Daoy (cell line): ENCODE measurements around the gene VKORC1. TPM values are rescaled to one million over a fixed set of nuclear protein-coding genes. Genes with fewer than 3 reads are reported as not detected.

ENCODE experiments used
- DNase-seq: peaks from one replicate; pipeline ENCODE4 v3.0.0-alpha.2; 2015; ENCODE audit warnings: low read depth
- total RNA-seq: library from RNA; depleted of rRNA; stranded (reverse); fragments of >200 nt; shearing (Covaris generic); gene quantifications from 2 replicates; pipeline ENCODE4 v1.2.3, GENCODE V29; 2014

The VKORC1 gene
- total RNA-seq, 1 experiment from 2014 or later = 58.1 TPM

DNA sequence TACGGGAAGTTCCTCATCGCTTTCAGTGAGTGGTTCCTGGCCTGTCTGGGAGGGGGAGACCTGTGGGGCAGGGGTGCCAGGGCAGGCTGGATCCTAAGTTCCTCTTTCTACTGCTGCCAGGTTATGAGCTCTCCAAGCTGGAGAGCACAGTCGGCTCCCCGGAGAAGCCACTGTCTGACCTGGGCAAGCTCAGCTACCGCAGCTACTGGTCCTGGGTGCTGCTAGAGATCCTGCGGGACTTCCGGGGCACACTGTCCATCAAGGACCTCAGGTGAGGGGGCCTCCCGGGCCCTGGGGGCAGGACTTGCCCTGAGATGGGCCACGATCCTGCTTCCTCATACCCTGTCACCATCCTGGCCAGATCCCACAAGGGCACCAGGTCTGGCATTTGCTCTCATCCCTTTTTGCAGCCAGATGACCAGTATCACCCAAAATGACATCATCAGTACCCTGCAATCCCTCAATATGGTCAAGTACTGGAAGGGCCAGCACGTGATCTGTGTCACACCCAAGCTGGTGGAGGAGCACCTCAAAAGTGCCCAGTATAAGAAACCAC lies 35.8 kb upstream of the VKORC1 start:
- DNase-seq = no peak

DNA sequence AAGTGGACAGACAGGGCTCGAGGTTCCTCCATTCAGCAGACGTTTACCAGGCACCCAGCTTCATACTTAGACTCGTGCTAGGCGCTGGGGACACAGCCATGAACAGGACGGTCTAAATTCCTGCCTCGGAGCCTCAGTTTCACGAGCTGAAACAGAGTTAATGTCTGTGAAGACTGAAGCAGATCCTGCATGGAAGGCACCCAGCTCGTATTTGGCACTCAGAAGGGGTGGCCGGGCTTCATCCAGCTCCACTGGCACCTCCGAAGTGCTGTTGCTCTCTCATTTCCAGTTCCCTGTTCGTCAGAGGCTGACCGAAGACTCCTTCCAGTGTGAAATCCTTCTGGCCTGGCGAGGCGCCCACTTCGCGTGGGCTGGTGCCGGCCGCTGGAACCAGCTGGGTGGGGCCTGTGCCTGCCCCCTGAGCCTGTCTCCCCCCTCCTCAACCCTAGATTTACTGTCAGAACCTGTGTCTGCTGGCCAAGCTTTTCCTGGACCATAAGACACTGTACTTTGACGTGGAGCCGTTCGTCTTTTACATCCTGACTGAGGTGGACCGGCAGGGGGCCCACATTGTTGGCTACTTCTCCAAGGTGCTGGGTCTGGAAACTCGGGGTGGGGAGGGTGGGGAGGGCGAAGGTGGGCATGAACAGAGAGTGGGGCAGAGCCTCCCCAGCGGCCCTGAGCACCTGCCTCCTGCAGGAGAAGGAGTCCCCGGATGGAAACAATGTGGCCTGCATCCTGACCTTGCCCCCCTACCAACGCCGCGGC lies 35.2 kb upstream of the VKORC1 start:
- no peak for DNase-seq

DNA sequence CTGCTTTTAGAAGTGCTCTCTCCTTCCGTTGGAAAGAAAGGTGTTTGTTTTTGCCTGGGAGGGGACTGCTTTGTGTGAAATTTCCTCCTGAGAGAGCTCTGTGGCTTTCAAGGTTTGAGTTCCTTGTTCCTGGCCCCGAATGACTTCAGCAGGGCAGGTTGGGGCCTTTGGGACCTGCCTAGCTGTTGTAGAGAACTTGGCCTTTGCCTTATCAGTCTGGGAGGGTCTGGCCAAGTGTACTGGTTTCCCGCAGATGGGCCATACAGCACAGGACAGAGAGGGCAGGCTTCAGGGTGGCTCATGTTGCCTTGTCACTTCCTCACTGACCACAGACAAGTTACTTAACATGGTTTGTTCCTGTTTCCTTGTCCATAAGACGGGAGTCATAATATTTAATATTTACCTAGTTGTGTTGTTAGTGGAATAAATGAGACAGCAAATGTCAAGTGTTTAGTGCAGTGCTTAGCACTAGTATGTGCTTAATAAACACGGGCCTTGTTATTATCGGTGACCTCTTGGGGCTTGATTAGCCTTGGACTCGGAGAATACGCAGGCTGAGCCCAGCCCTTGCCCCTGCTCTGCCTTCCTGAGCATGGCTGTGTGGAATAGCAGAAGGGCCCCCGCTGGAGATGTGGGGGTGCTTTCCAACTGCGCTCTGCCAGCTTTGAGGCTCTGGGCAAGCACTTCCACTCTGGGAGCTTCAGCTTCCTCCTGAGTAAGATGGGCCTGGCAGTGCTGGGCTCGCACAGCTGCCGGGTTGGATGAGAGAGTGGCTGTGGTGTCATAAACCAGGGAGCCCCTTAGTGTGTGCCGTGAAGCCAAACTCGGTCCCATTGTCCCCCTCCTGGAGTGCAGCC lies 34.3 kb upstream of the VKORC1 start:
- DNase-seq = no peak

DNA sequence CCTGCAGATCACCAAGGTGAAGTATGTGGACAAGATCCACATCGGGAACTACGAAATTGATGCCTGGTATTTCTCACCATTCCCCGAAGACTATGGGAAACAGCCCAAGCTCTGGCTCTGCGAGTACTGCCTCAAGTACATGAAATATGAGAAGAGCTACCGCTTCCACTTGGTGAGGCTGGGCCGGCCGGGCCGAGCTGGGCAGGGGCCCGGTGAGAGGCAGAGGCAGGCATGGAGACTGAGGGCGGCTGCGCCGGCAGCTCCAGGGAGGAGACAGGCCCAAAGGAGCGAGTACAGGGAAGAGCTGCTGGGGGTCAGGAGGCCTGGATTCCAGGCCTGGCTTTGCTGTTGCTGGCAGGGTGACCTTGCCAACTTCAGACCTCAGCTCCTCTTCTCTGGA lies 32.6 kb upstream of the VKORC1 start:
- DNase-seq = no peak

GRCh38 chr16:31125844-31126243 lies 31.2 kb upstream of the VKORC1 start:
- no peak for DNase-seq

- DNase-seq = no peak
These were observed 25.5 kb upstream of the VKORC1 start for GRCh38 chr16:31120129-31120528.

- DNase-seq = no peak
These were observed 23.9 kb upstream of the VKORC1 start for GRCh38 chr16:31118223-31119155.

- DNase-seq = peak; percentile 98
These were observed 23.0 kb upstream of the VKORC1 start, which contains the start of gene KAT8 for GRCh38 chr16:31117384-31118222. Gene KAT8, plus strand, starts transcription at chr16:31117664. Its CDS starts 18 bp downstream, at chr16:31117682.

DNA sequence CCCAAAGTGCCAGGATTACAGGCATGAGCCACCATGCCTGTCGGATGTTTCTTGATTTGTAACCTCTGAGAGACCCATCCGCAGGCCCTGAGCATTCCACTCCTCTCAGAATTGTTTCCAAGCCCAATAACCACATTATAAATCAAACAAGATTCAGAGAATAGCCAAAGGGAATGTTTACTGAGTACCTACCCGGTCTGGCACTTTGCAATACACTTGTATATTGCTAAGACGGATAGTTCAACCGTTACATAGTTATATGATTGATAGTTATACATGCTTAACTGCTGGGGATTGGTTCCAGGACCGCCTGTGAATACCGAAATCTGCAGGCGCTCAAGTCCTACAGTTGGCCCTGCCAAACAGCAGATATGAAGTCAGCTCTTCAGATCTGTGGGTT lies 19.9 kb upstream of the VKORC1 start:
- no peak for DNase-seq

DNA sequence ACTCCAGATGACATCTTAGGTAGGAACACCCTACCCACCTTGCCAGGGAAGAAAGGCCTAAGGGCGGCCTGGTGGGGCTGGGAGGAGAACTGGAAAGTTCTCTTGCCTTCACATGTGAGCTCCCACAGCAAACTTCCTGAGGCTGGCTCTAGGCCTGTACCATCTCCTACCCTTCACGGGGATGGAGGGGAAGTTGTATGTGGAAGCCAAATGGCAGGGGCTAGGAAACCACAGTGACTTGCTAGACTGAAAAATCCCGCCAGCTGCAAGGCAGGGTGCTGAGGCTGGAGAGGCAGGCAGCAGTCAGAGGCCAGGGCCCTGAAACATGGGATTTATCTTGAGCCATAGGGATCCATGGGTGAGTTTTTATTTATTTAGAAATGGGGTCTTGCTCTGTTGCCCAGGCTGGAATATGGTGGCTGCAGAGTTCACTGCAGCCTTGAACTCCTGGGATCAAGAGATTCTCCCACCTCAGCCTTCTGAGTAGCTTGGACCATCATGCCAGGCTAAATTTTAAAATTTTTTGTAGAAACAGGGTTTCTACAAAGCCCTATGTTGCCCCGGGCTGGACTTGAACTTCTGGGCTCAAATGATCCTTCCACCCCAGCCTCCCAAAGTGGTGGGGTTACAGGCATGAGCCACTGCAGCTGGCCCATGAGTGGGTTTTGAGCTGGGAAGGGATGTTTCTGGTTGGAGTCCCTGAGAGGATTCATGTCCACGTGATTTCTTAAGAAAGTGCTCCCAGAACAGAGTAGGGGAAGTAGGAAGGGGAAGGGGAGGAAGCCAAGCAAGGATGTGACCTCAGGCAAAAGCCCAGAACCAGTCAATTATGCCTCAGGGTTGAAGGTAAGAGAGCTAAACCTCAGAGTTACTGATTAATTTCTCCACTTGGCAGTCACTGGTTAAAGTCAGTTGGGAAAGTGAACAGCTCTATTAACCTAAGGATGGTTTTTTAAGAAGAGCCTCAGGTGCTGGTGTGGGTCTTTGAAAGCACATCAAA lies 18.8 kb upstream of the VKORC1 start:
- no peak for DNase-seq

GRCh38 chr16:31112711-31113110 lies 18.1 kb upstream of the VKORC1 start:
- no peak for DNase-seq

- no peak for DNase-seq
These were observed 17.4 kb upstream of the VKORC1 start for GRCh38 chr16:31111881-31112466.

DNA sequence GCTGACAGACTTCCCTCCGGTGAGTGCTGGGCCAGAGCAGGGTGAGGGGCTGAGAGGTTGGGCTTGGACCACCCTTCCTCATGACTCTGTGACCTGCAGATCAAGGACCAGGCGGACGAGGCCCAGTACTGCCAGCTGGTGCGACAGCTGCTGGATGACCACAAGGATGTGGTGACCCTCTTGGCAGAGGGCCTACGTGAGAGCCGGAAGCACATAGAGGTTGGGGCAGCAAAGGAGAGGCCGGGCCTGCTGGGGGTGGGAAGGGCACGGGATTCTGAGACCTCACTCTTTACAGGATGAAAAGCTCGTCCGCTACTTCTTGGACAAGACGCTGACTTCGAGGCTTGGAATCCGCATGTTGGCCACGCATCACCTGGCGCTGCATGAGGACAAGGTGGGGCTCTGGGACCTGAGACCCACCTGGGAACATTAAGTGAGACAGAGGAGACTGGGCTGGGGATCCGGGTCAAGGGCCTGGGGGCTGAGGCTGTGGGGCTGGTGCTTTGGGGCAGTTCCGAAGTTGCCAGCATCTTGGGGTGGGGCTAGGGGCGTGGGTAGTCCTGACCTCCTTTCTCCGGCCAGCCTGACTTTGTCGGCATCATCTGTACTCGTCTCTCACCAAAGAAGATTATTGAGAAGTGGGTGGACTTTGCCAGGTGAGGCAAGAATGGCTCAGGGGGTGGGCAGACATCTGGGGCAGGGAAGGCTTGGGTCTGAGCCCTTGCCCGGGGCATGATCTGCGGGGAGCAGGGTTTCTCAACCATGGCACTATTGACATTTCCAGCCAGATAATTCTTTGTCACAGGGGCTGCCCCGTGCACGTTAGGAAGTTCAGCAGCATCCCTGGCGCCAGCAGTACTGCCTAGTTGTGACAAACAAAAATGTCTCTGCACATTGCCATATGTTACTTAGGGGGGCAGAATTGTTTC lies 15.8 kb upstream of the VKORC1 start:
- no peak for DNase-seq

DNA sequence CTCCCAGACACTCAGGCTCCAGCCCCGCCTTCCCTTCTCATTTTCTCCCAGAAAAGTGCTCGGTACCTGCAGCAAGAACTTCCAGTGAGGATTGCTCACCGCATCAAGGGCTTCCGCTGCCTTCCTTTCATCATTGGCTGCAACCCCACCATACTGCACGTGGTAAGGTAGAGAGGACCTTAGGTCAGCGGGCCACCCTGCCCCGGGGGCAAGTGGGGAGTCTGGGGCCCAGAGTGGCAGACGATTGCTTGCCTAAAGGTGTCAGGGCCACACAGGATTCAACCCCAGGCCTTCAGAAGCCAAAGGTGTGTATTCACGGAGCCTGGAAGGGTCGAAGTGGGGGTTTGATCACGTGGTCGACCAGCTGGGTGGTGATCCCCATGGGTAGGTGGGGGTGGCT lies 15.0 kb upstream of the VKORC1 start:
- DNase-seq = no peak

DNA sequence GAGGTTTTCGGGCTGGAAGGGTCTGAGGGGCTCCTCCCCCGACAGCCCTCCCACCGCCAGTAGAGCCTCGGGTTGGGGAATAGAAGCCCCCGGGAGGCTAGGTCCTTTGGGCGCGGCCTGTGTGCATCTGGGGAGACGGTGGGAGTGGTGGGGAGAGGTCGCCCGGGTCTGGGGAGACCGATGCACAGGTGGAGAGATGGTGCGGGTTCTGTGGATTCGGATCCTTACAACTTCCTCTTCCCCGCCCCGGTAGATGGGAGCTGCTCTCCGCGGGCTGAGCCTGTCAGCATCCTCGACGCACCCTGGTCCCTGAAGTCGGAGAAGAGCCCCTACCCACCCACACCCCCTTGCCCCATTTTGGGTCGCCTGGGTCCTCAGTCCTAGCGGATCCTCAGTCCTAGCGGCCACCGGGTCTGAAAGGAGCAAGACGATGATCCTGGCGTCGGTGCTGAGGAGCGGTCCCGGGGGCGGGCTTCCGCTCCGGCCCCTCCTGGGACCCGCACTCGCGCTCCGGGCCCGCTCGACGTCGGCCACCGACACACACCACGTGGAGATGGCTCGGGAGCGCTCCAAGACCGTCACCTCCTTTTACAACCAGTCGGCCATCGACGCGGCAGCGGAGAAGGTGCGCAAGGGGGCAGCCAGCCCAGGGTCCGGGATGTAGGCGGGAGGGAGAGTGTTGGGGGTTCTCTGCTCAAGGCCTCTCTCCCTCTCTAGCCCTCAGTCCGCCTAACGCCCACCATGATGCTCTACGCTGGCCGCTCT lies 14.4 kb upstream of the VKORC1 start:
- no peak for DNase-seq

GRCh38 chr16:31108035-31108793 lies 13.6 kb upstream of the VKORC1 start, which contains the start of gene BCKDK:
Gene BCKDK, plus strand, starts transcription at chr16:31108386. Its CDS starts 838 bp downstream, at chr16:31109224.
- peak; percentile 80 for DNase-seq
